Hematopoietic multipotent progenitor cell treated with erythropoietin and hydrocortisone succinate and interleukin-3 and kit ligand, for 6 days (in vitro differentiated cells): Measurements from ENCODE around the gene PTPA.
"Not testable (repeated sequence)": the region's sequence is repeated elsewhere in the genome, so short reads cannot be mapped to it uniquely, and the experiment has no call there.

ENCODE experiments used
- DNase-seq: peaks from one replicate; pipeline ENCODE4 v3.0.0-alpha.2; 2015

The PTPA gene

GRCh38 chr9:129178568-129179382 is 67.6 kb downstream of the PTPA start:
- DNase-seq, result no peak

- no peak for DNase-seq
Observed at GRCh38 chr9:129181246-129181645, 70.0 kb downstream of the PTPA start.

- no peak for DNase-seq
Observed at GRCh38 chr9:129182122-129182521, 70.9 kb downstream of the PTPA start.

GRCh38 chr9:129182625-129183494 is 71.6 kb downstream of the PTPA start:
- DNase-seq, result peak; percentile 68

- DNase-seq, result no peak
Observed at GRCh38 chr9:129183495-129184218, 72.4 kb downstream of the PTPA start.

- no peak for DNase-seq
Observed at GRCh38 chr9:129184219-129184524, 73.0 kb downstream of the PTPA start.

GRCh38 chr9:129184596-129185122 is 73.4 kb downstream of the PTPA start:
- no peak for DNase-seq

GRCh38 chr9:129185402-129185801 is 74.2 kb downstream of the PTPA start:
- DNase-seq, result no peak

GRCh38 chr9:129185991-129186390 is 74.8 kb downstream of the PTPA start:
- no peak for DNase-seq

- no peak for DNase-seq
Observed at GRCh38 chr9:129187042-129187441, 75.8 kb downstream of the PTPA start.

- not testable (repeated sequence) for DNase-seq
Observed at GRCh38 chr9:129189971-129190370, 78.8 kb downstream of the PTPA start.

GRCh38 chr9:129191234-129191633 is 80.0 kb downstream of the PTPA start:
- DNase-seq, result no peak

GRCh38 chr9:129193655-129194054 is 82.4 kb downstream of the PTPA start:
- DNase-seq, result no peak

GRCh38 chr9:129194221-129194620 is 83.0 kb downstream of the PTPA start:
- no peak for DNase-seq

GRCh38 chr9:129195606-129196005 is 84.4 kb downstream of the PTPA start:
- DNase-seq, result no peak

GRCh38 chr9:129197045-129197444 is 85.8 kb downstream of the PTPA start:
- not testable (repeated sequence) for DNase-seq

- no peak for DNase-seq
Observed at GRCh38 chr9:129197978-129198318, 86.7 kb downstream of the PTPA start.
